ENCODE results near the gene BORCS8. TPM values are rescaled to one million over a fixed set of nuclear protein-coding genes. Genes with fewer than 3 reads are reported as not detected.
"Not testable (repeated sequence)": the region's sequence is repeated elsewhere in the genome, so short reads cannot be mapped to it uniquely, and the experiment has no call there.

The BORCS8 gene
- total RNA-seq, 1 donor from 2014 or later: 37.8 TPM

- intact Hi-C loops (cut with micrococcal nuclease): loop anchor here (1.0 to 2.0 kb wide), 2 partner anchors 32 to 79 kb away; partner anchors contain the start of genes BORCS8 and RFXANK
- peaks cover 15% of the 10 kb centered on the region for H3K27me3 Mint-ChIP-seq (ENCODE audit: insufficient read depth)
Measured at GRCh38 chr19:19224852-19225494, 33.0 kb upstream of the BORCS8 start.

GRCh38 chr19:19224150-19224851, 32.3 kb upstream of the BORCS8 start:
- Mint-ChIP-seq H3K4me3 (peak overlapping the region; percentile 64), H3K36me3 (ENCODE audit: low read depth) (no peaks in the 10 kb centered on the region), H3K27ac (no peak overlapping the region), H3K4me1 (ENCODE audit: low read depth) (peaks cover 8% of the 10 kb centered on the region), H3K27me3 (ENCODE audit: insufficient read depth) (peaks cover 15% of the 10 kb centered on the region), H3K9me3 (no peaks in the 10 kb centered on the region)
- DNase-seq (ENCODE audit: low spot score): no peak
- intact Hi-C loops (cut with micrococcal nuclease): loop anchor here (2.0 kb wide), 1 partner anchor 32 kb away; the partner anchor contains the start of genes BORCS8 and RFXANK

More at GRCh38 chr19:19224852-19225494, 33.0 kb upstream of the BORCS8 start:
- peak overlapping the region; percentile 81 for H3K4me3 Mint-ChIP-seq
- H3K27ac Mint-ChIP-seq: peak overlapping the region; percentile 31
- H3K4me1 Mint-ChIP-seq (ENCODE audit: low read depth): peaks cover 8% of the 10 kb centered on the region
- H3K36me3 Mint-ChIP-seq (ENCODE audit: low read depth): no peaks in the 10 kb centered on the region
- no peaks in the 10 kb centered on the region for H3K9me3 Mint-ChIP-seq
- DNase-seq (ENCODE audit: low spot score): peak; percentile 72

DNA sequence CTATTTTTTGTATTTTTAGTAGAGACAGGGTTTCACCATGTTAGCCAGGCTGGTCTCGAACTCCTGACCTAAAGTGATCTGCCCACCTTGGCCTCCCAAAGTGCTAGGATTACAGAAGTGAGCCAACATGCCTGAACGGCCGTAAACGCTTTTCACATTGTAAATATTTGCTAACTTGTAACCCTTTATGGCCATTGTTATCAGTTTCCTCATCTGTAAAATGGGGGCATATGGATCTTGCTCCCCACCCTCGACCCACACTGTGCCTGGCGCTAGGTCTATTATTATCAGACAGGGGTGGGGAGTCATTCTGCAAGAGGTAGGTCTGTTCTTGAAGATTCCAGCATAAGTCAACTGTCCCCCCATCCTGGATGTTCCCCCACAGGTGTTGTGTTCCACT, 31.7 kb upstream of the BORCS8 start:
- Mint-ChIP-seq H3K27ac (no peak overlapping the region), H3K36me3 (ENCODE audit: low read depth) (no peaks in the 10 kb centered on the region), H3K4me3 (no peak overlapping the region), H3K4me1 (ENCODE audit: low read depth) (peaks cover 8% of the 10 kb centered on the region), H3K9me3 (no peaks in the 10 kb centered on the region), H3K27me3 (ENCODE audit: insufficient read depth) (peaks cover 15% of the 10 kb centered on the region)
- no peak for DNase-seq (ENCODE audit: low spot score)
- intact Hi-C loops (cut with micrococcal nuclease): loop anchor here (2.0 kb wide), 1 partner anchor 31 kb away; the partner anchor contains the start of genes BORCS8 and RFXANK

DNA sequence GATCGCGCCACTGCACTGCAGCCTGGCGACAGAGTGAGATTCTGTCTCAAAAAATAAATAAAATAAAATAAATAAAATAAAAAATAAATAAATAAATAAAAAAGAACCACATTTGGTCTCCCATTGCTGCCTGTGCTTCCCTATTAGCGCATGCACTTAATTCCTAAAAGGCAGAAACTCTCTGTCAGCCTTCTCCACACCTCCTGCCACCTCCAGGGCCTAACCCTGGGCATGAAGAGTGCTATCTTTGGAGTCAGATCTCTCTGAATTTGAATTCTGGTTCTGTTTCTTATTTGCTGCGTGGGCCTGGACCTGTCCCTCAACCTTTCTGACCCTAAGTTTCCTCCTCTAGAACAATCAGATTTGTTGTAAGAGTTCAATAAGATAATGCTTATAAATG, 31.1 kb upstream of the BORCS8 start:
- intact Hi-C loops (cut with micrococcal nuclease): no loop called here

DNA sequence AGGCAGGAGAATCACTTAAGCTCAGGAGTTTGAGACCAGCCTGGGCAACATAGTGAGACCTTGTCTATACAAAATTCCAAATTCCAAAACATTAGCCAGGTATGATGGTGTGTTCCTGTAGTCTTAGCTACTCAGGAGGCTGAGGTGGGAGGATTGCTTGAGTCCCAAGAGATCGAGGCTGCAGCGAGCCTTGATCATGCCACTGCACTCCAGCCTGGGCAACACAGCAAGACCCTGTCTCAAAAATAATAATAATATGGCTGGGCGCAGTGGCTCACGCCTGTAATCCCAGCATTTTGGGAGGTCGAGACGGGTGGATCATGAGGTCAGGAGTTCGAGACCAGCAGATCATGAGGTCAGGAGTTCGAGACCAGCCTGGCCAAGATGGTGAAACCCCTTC, 29.0 kb upstream of the BORCS8 start:
- H3K9me3 Mint-ChIP-seq; H3K4me3 Mint-ChIP-seq; DNase-seq (ENCODE audit: low spot score); H3K4me1 Mint-ChIP-seq (ENCODE audit: low read depth); H3K36me3 Mint-ChIP-seq (ENCODE audit: low read depth); H3K27ac Mint-ChIP-seq; intact Hi-C loops (cut with micrococcal nuclease): not testable (repeated sequence)
- H3K27me3 Mint-ChIP-seq (ENCODE audit: insufficient read depth): peaks cover 17% of the 10 kb centered on the region

More for the DNA sequence above, 31.1 kb upstream of the BORCS8 start:
- no peaks in the 10 kb centered on the region for H3K36me3 Mint-ChIP-seq (ENCODE audit: low read depth)
- DNase-seq (ENCODE audit: low spot score): no peak
- peaks cover 8% of the 10 kb centered on the region for H3K4me1 Mint-ChIP-seq (ENCODE audit: low read depth)
- H3K9me3 Mint-ChIP-seq: no peaks in the 10 kb centered on the region
- H3K27ac Mint-ChIP-seq: no peak overlapping the region
- no peak overlapping the region for H3K4me3 Mint-ChIP-seq
- peaks cover 13% of the 10 kb centered on the region for H3K27me3 Mint-ChIP-seq (ENCODE audit: insufficient read depth)

DNA sequence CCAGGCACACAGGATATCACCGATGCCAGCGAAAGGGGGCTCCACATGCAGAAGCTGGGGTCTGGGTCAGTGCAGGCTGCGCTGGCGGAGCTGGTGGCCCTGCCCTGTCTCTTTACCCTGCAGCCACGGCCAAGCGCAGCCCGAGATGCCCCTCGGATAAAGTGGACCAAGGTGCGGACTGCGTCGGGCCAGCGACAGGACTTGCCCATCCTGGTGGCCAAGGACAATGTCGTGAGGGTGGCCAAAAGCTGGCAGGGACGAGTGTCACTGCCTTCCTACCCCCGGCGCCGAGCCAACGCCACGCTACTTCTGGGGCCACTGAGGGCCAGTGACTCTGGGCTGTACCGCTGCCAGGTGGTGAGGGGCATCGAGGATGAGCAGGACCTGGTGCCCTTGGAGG, 27.0 kb upstream of the BORCS8 start:
- Mint-ChIP-seq H3K27me3 (ENCODE audit: insufficient read depth) (peaks cover 24% of the 10 kb centered on the region), H3K36me3 (ENCODE audit: low read depth) (no peaks in the 10 kb centered on the region), H3K4me3 (no peak overlapping the region), H3K9me3 (no peaks in the 10 kb centered on the region), H3K4me1 (ENCODE audit: low read depth) (peaks cover 8% of the 10 kb centered on the region), H3K27ac (no peak overlapping the region)
- no peak for DNase-seq (ENCODE audit: low spot score)
- intact Hi-C loops (cut with micrococcal nuclease): no loop called here

- peaks cover 8% of the 10 kb centered on the region for H3K4me1 Mint-ChIP-seq (ENCODE audit: low read depth)
- intact Hi-C loops (cut with micrococcal nuclease): no loop called here
- H3K27me3 Mint-ChIP-seq (ENCODE audit: insufficient read depth): peaks cover 27% of the 10 kb centered on the region
- no peaks in the 10 kb centered on the region for H3K36me3 Mint-ChIP-seq (ENCODE audit: low read depth)
- no peaks in the 10 kb centered on the region for H3K9me3 Mint-ChIP-seq
- H3K4me3 Mint-ChIP-seq: no peak overlapping the region
- H3K27ac Mint-ChIP-seq: no peak overlapping the region
- DNase-seq (ENCODE audit: low spot score): no peak
Measured at GRCh38 chr19:19217099-19217498, 25.1 kb upstream of the BORCS8 start.

DNA sequence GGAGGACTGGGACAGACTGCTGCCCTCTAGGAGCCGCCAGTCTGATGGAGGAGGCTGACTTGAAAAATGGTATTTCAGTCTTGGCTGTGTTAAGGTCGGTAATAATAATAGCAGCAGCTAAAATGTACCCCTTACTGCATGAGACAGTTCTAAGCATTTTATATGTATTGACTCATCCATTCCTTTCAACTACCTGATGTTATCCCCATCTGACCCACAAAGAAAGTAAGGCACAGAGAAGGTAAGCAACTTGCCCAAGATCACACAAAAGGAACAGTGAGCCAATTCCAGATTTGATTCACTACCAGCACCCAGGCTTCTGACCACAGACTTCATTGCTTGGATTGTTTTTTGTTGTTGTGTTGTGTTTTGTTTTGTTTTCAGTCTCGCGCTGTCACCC, 23.8 kb upstream of the BORCS8 start:
- Mint-ChIP-seq H3K36me3 (ENCODE audit: low read depth) (no peaks in the 10 kb centered on the region), H3K27ac (no peak overlapping the region), H3K4me1 (ENCODE audit: low read depth) (peaks cover 8% of the 10 kb centered on the region), H3K27me3 (ENCODE audit: insufficient read depth) (peaks cover 36% of the 10 kb centered on the region), H3K9me3 (no peaks in the 10 kb centered on the region), H3K4me3 (no peak overlapping the region)
- DNase-seq (ENCODE audit: low spot score): no peak
- intact Hi-C loops (cut with micrococcal nuclease): no loop called here

GRCh38 chr19:19214892-19215291, 22.9 kb upstream of the BORCS8 start:
- Mint-ChIP-seq H3K27me3 (ENCODE audit: insufficient read depth) (peaks cover 39% of the 10 kb centered on the region), H3K4me1 (ENCODE audit: low read depth) (peaks cover 8% of the 10 kb centered on the region), H3K4me3 (no peak overlapping the region), H3K9me3 (no peaks in the 10 kb centered on the region), H3K36me3 (ENCODE audit: low read depth) (no peaks in the 10 kb centered on the region), H3K27ac (no peak overlapping the region)
- intact Hi-C loops (cut with micrococcal nuclease): no loop called here
- no peak for DNase-seq (ENCODE audit: low spot score)

DNA sequence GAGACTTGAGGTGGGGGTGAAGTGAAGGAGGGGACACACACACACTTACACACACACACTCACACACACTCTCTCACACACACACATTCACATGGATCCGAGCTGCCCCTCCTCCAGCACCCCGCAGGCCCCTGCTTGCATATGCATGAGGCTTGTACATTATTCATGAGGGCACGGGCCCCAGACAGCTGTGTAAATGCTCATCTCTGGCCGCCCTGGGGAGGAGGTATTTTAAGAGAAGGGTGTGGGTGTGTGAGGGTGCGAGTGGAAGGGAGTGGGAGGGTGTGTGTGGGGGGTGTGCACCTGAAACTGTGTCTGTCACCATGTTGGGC, 22.2 kb upstream of the BORCS8 start:
- Mint-ChIP-seq H3K4me3 (no peak overlapping the region), H3K27me3 (ENCODE audit: insufficient read depth) (peaks cover 39% of the 10 kb centered on the region), H3K27ac (no peak overlapping the region), H3K36me3 (ENCODE audit: low read depth) (no peaks in the 10 kb centered on the region), H3K9me3 (no peaks in the 10 kb centered on the region), H3K4me1 (ENCODE audit: low read depth) (peaks cover 8% of the 10 kb centered on the region)
- intact Hi-C loops (cut with micrococcal nuclease): no loop called here
- no peak for DNase-seq (ENCODE audit: low spot score)

DNA sequence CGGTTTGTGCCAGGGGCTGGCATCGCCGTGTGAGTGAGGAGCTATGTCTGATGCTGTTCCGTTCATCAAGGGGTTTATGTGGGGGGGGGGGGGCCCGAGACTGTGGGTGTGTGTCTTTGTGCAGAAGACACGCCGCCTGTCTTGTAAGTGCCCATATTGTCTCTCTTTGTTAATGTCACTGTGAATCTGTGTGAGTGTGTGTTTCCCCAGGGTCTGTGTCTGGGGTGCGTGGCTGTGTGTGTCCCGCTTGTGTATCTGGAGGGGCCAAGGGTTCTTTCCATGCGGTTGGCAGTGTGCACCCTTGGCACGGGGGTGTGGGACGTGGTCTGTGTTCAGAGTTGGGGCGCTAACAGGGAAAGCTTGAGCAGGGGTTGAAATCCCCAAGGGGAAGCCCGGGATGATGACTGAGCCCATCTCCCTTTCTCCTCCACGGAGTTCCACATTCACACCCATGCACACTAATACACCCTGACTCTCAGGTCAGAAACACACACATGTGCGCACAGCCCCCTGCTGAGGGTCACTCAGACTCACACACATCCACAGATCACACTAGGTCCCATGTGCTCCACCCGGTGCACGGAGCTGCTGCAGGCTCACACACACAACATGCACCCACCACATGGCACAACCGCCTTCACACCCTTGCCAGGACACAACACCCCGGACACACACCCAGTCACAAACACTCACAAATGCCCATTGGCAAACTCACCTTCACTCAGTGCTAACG, 21.6 kb upstream of the BORCS8 start:
- H3K4me3 Mint-ChIP-seq: no peak overlapping the region
- peaks cover 8% of the 10 kb centered on the region for H3K4me1 Mint-ChIP-seq (ENCODE audit: low read depth)

GRCh38 chr19:19212916-19213315, 21.0 kb upstream of the BORCS8 start:
- Mint-ChIP-seq H3K9me3 (peaks cover under 1% of the 10 kb centered on the region), H3K27me3 (ENCODE audit: insufficient read depth) (peaks cover 39% of the 10 kb centered on the region), H3K4me1 (ENCODE audit: low read depth) (peaks cover 8% of the 10 kb centered on the region), H3K36me3 (ENCODE audit: low read depth) (no peaks in the 10 kb centered on the region), H3K4me3 (no peak overlapping the region), H3K27ac (no peak overlapping the region)
- DNase-seq (ENCODE audit: low spot score): no peak
- intact Hi-C loops (cut with micrococcal nuclease): no loop called here

More for the DNA sequence above, 21.6 kb upstream of the BORCS8 start:
- Mint-ChIP-seq H3K9me3 (no peaks in the 10 kb centered on the region), H3K27me3 (ENCODE audit: insufficient read depth) (peaks cover 39% of the 10 kb centered on the region), H3K27ac (no peak overlapping the region), H3K36me3 (ENCODE audit: low read depth) (no peaks in the 10 kb centered on the region)
- intact Hi-C loops (cut with micrococcal nuclease): no loop called here
- DNase-seq (ENCODE audit: low spot score): no peak

Measured in activated T-helper 1 cell treated with anti-CD3 and anti-CD28 coated beads, Interleukin-12 subunit alpha, Interleukin-12 subunit beta, Interleukin-2, Interleukin-4 antibody, amounts not matched to agents 30 ng/mL and 10 ng/mL and 1 ng/mL, durations not matched to agents 14 hours and 24 hours and 36 hours (primary cell).